SK-MEL-5 (cell line): ENCODE data around the gene NPTXR. TPM values are rescaled to one million over a fixed set of nuclear protein-coding genes. Genes with fewer than 3 reads are reported as not detected.

ENCODE experiments used
- DNase-seq: peaks from one replicate; pipeline ENCODE4 v3.0.0-alpha.2; 2016; ENCODE audit warnings: low read depth, low spot score
- in situ Hi-C: cut with HindIII; loops from 2 replicates; pipeline ENCODE4 v1.10.0; 2016; ENCODE audit warnings: low sequenced_read_pairs, high pct_unique_total_duplicates, low pct_unique_long_range_greater_than_20kb
- total RNA-seq: library from RNA; depleted of rRNA; stranded (reverse); fragments of >200 nt; shearing (Covaris generic); gene quantifications from 2 replicates; pipeline ENCODE4 v1.2.3, GENCODE V29; 2014

Gene NPTXR
- total RNA-seq, 1 experiment from 2014 or later, result 2.0 TPM

- in situ Hi-C loops, result no loop called here
- no peak for DNase-seq
These were observed 54.2 kb downstream of the NPTXR start for GRCh38 chr22:38789606-38790005.

GRCh38 chr22:38788846-38789245 is 55.0 kb downstream of the NPTXR start:
- in situ Hi-C loops, result no loop called here
- DNase-seq, result no peak

GRCh38 chr22:38788021-38788816 is 55.6 kb downstream of the NPTXR start:
- in situ Hi-C loops, result no loop called here
- peak; percentile 89 for DNase-seq

GRCh38 chr22:38786631-38787030 is 57.2 kb downstream of the NPTXR start:
- in situ Hi-C loops, result no loop called here
- peak; percentile 54 for DNase-seq

- no peak for DNase-seq
- in situ Hi-C loops, result no loop called here
These were observed 59.0 kb downstream of the NPTXR start for GRCh38 chr22:38784856-38785255.

GRCh38 chr22:38784035-38784434 is 59.8 kb downstream of the NPTXR start:
- in situ Hi-C loops, result no loop called here

GRCh38 chr22:38783095-38783615 is 60.7 kb downstream of the NPTXR start:
- no peak for DNase-seq
- in situ Hi-C loops, result no loop called here

More at GRCh38 chr22:38784035-38784434, 59.8 kb downstream of the NPTXR start:
- DNase-seq, result no peak

GRCh38 chr22:38782402-38783094 is 61.3 kb downstream of the NPTXR start:
- DNase-seq, result no peak
- in situ Hi-C loops, result no loop called here

- in situ Hi-C loops, result no loop called here
- DNase-seq, result no peak
These were observed 62.8 kb downstream of the NPTXR start for GRCh38 chr22:38781033-38781432.

GRCh38 chr22:38777087-38777671 is 66.6 kb downstream of the NPTXR start:
- DNase-seq, result no peak
- in situ Hi-C loops, result no loop called here

GRCh38 chr22:38776086-38776485 is 67.7 kb downstream of the NPTXR start:
- no peak for DNase-seq
- in situ Hi-C loops, result no loop called here

- DNase-seq, result no peak
- in situ Hi-C loops, result no loop called here
These were observed 68.2 kb downstream of the NPTXR start for GRCh38 chr22:38775656-38776055.

- in situ Hi-C loops, result no loop called here
- DNase-seq, result no peak
These were observed 69.2 kb downstream of the NPTXR start for GRCh38 chr22:38774496-38775166.

GRCh38 chr22:38773363-38773946 is 70.4 kb downstream of the NPTXR start:
- DNase-seq, result no peak
- in situ Hi-C loops, result no loop called here

- no peak for DNase-seq
- in situ Hi-C loops, result no loop called here
These were observed 71.3 kb downstream of the NPTXR start for GRCh38 chr22:38772623-38772873.

- in situ Hi-C loops, result no loop called here
- no peak for DNase-seq
These were observed 73.4 kb downstream of the NPTXR start for GRCh38 chr22:38770257-38770949.
